ENCODE measurements around the gene LOXHD1.

LOXHD1 gene

GRCh38 chr18:46480226-46480625 is 176.8 kb downstream of the LOXHD1 start:
- H3K4me3 Mint-ChIP-seq: no peak overlapping the region
- H3K4me1 Mint-ChIP-seq: no peaks in the 10 kb centered on the region
- peaks cover 2% of the 10 kb centered on the region for H3K9me3 Mint-ChIP-seq
- no peaks in the 10 kb centered on the region for H3K36me3 Mint-ChIP-seq
- peaks cover 37% of the 10 kb centered on the region for H3K27me3 Mint-ChIP-seq
- no peak overlapping the region for H3K27ac Mint-ChIP-seq
- ATAC-seq: no peak

- Mint-ChIP-seq H3K4me1 (no peaks in the 10 kb centered on the region), H3K27ac (no peak overlapping the region), H3K36me3 (no peaks in the 10 kb centered on the region), H3K27me3 (peaks cover 27% of the 10 kb centered on the region), H3K9me3 (peaks cover 2% of the 10 kb centered on the region), H3K4me3 (no peak overlapping the region)
- no peak for ATAC-seq
Observed at GRCh38 chr18:46478796-46479195, 178.2 kb downstream of the LOXHD1 start.

GRCh38 chr18:46477425-46478011 is 179.5 kb downstream of the LOXHD1 start:
- ATAC-seq: no peak
- Mint-ChIP-seq H3K27me3 (peaks cover 30% of the 10 kb centered on the region), H3K36me3 (no peaks in the 10 kb centered on the region), H3K4me1 (no peaks in the 10 kb centered on the region), H3K4me3 (no peak overlapping the region), H3K9me3 (peaks cover 2% of the 10 kb centered on the region), H3K27ac (no peak overlapping the region)

GRCh38 chr18:46475390-46475752 is 181.6 kb downstream of the LOXHD1 start:
- ATAC-seq: no peak
- Mint-ChIP-seq H3K4me3 (no peak overlapping the region), H3K27me3 (peaks cover 51% of the 10 kb centered on the region)

GRCh38 chr18:46474487-46475389 is 182.3 kb downstream of the LOXHD1 start:
- Mint-ChIP-seq H3K9me3 (no peaks in the 10 kb centered on the region), H3K27me3 (peaks cover 53% of the 10 kb centered on the region), H3K27ac (no peak overlapping the region), H3K4me3 (no peak overlapping the region), H3K36me3 (no peaks in the 10 kb centered on the region), H3K4me1 (no peaks in the 10 kb centered on the region)
- no peak for ATAC-seq

More at GRCh38 chr18:46475390-46475752, 181.6 kb downstream of the LOXHD1 start:
- H3K4me1 Mint-ChIP-seq: no peaks in the 10 kb centered on the region
- H3K36me3 Mint-ChIP-seq: no peaks in the 10 kb centered on the region
- no peak overlapping the region for H3K27ac Mint-ChIP-seq
- H3K9me3 Mint-ChIP-seq: no peaks in the 10 kb centered on the region

GRCh38 chr18:46471809-46472498 is 185.1 kb downstream of the LOXHD1 start:
- peaks cover 52% of the 10 kb centered on the region for H3K27me3 Mint-ChIP-seq
- H3K4me1 Mint-ChIP-seq: no peaks in the 10 kb centered on the region
- H3K36me3 Mint-ChIP-seq: no peaks in the 10 kb centered on the region
- H3K4me3 Mint-ChIP-seq: no peak overlapping the region
- no peaks in the 10 kb centered on the region for H3K9me3 Mint-ChIP-seq
- no peak overlapping the region for H3K27ac Mint-ChIP-seq
- no peak for ATAC-seq

- H3K27me3 Mint-ChIP-seq: peaks cover 53% of the 10 kb centered on the region
- H3K36me3 Mint-ChIP-seq: no peaks in the 10 kb centered on the region
- no peak overlapping the region for H3K27ac Mint-ChIP-seq
- H3K4me1 Mint-ChIP-seq: no peaks in the 10 kb centered on the region
- ATAC-seq: no peak
- no peaks in the 10 kb centered on the region for H3K9me3 Mint-ChIP-seq
- H3K4me3 Mint-ChIP-seq: no peak overlapping the region
Observed at GRCh38 chr18:46470714-46471113, 186.3 kb downstream of the LOXHD1 start.

GRCh38 chr18:46469186-46469915 is 187.7 kb downstream of the LOXHD1 start:
- ATAC-seq: no peak
- Mint-ChIP-seq H3K4me3 (no peak overlapping the region), H3K36me3 (no peaks in the 10 kb centered on the region), H3K27me3 (peaks cover 67% of the 10 kb centered on the region), H3K9me3 (no peaks in the 10 kb centered on the region), H3K4me1 (no peaks in the 10 kb centered on the region), H3K27ac (no peak overlapping the region)

GRCh38 chr18:46468426-46469180 is 188.4 kb downstream of the LOXHD1 start:
- H3K36me3 Mint-ChIP-seq: no peaks in the 10 kb centered on the region
- H3K27me3 Mint-ChIP-seq: peaks cover 67% of the 10 kb centered on the region
- no peaks in the 10 kb centered on the region for H3K9me3 Mint-ChIP-seq
- ATAC-seq: no peak
- H3K27ac Mint-ChIP-seq: no peak overlapping the region
- H3K4me1 Mint-ChIP-seq: no peaks in the 10 kb centered on the region
- H3K4me3 Mint-ChIP-seq: no peak overlapping the region

GRCh38 chr18:46466234-46467160 is 190.5 kb downstream of the LOXHD1 start:
- H3K27ac Mint-ChIP-seq: no peak overlapping the region
- no peaks in the 10 kb centered on the region for H3K4me1 Mint-ChIP-seq
- peaks cover 48% of the 10 kb centered on the region for H3K27me3 Mint-ChIP-seq
- ATAC-seq: no peak
- H3K36me3 Mint-ChIP-seq: no peaks in the 10 kb centered on the region
- H3K9me3 Mint-ChIP-seq: no peaks in the 10 kb centered on the region
- no peak overlapping the region for H3K4me3 Mint-ChIP-seq

- Mint-ChIP-seq H3K4me3 (no peak overlapping the region), H3K4me1 (no peaks in the 10 kb centered on the region), H3K36me3 (no peaks in the 10 kb centered on the region), H3K27me3 (peaks cover 35% of the 10 kb centered on the region), H3K9me3 (no peaks in the 10 kb centered on the region), H3K27ac (no peak overlapping the region)
- no peak for ATAC-seq
Observed at GRCh38 chr18:46464926-46465655, 191.9 kb downstream of the LOXHD1 start.

GRCh38 chr18:46462523-46462922 is 194.5 kb downstream of the LOXHD1 start:
- H3K27ac Mint-ChIP-seq: no peak overlapping the region
- H3K4me3 Mint-ChIP-seq: no peak overlapping the region
- no peaks in the 10 kb centered on the region for H3K36me3 Mint-ChIP-seq

GRCh38 chr18:46461993-46462392 is 195.0 kb downstream of the LOXHD1 start:
- peaks cover 30% of the 10 kb centered on the region for H3K27me3 Mint-ChIP-seq
- no peaks in the 10 kb centered on the region for H3K36me3 Mint-ChIP-seq
- no peak for ATAC-seq
- H3K4me3 Mint-ChIP-seq: no peak overlapping the region
- H3K27ac Mint-ChIP-seq: no peak overlapping the region
- no peaks in the 10 kb centered on the region for H3K9me3 Mint-ChIP-seq
- no peaks in the 10 kb centered on the region for H3K4me1 Mint-ChIP-seq

More at GRCh38 chr18:46462523-46462922, 194.5 kb downstream of the LOXHD1 start:
- no peak for ATAC-seq
- H3K9me3 Mint-ChIP-seq: no peaks in the 10 kb centered on the region
- peaks cover 30% of the 10 kb centered on the region for H3K27me3 Mint-ChIP-seq
- H3K4me1 Mint-ChIP-seq: no peaks in the 10 kb centered on the region

All from stimulated activated memory B cell treated with anti-CD40 and anti-IgM and Interleukin-4, amounts not matched to agents 10 μg/mL and 1 μg/mL and 100 μg/mL, for 72 hours (primary cell).